ENCODE measurements around the gene PPFIA1. TPM values are rescaled to one million over a fixed set of nuclear protein-coding genes. Genes with fewer than 3 reads are reported as not detected.

PPFIA1 gene
- total and polyA plus RNA-seq, 2 of the 8 experiments (the other 6 are each of a cell fraction or from before 2014, with no cell fraction given): 44.3 to 73.5 TPM

- TF ChIP-seq SIN3A (conservative IDR thresholded peaks at IDR 0.05 in 1 of 2, IDR thresholded peaks at IDR 0.05 in 1 of 2; ENCODE audit: low read depth in 1 of 2, low read length in 2 of 2): peak; percentile 45 to 63; a peak in 1 of 4 replicates
- TF ChIP-seq SAP30 (IDR thresholded peaks at IDR 0.05; ENCODE audit: insufficient read depth, insufficient replicate concordance, low read length): peak; percentile 85
- TF ChIP-seq ATF2 (IDR thresholded peaks at IDR 0.05; ENCODE audit: low read length): no peak
These were observed 127.7 kb downstream of the PPFIA1 start, which contains the start of gene CTTN (continued) for GRCh38 chr11:70397983-70398833.

All from H1 (cell line).